SK-N-MC (cell line): ENCODE results near the gene PRPF19.

Experiments
- EZH2 ChIP-seq: fragments of 200-600 bp; sonication (generic); IDR thresholded peaks from one replicate; pipeline ENCODE4 v1.6.1; 2017; ENCODE audit warnings: antibody characterized with exemption
- FOXP2 ChIP-seq: optimal IDR thresholded peaks from 2 replicates; pipeline ENCODE3; 2011; ENCODE audit warnings: mild to moderate bottlenecking, moderate library complexity; ENCODE audit not compliant: insufficient read depth; ENCODE audit errors: extremely low read length, control extremely low read depth
- POLR2AphosphoS5 ChIP-seq: IDR thresholded peaks from 2 replicates; pipeline ENCODE4 v1.6.1; 2012; ENCODE audit warnings: mild to moderate bottlenecking, low read depth, low read length, borderline replicate concordance

DNA sequence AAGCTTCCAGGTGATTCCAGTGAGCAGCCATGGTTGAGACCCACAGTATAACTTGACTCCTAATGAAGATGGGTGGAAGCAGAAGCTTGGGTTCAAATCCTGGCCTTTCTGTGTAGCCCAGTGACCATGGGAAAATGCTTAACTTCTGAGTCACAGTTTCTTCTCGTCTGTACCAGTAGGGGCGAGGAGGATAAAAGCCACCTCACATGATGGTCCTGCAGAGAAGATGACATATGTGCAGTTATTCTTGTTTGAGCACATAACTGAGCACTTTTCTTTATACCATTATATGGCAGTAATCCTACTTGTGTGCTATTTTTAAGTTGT is 12.5 kb upstream of the PRPF19 start:
- no peak for TF ChIP-seq EZH2
- TF ChIP-seq POLR2AphosphoS5, result no peak
- TF ChIP-seq FOXP2, result no peak
